ENCODE measurements around the gene SBF2.

Gene SBF2

DNA sequence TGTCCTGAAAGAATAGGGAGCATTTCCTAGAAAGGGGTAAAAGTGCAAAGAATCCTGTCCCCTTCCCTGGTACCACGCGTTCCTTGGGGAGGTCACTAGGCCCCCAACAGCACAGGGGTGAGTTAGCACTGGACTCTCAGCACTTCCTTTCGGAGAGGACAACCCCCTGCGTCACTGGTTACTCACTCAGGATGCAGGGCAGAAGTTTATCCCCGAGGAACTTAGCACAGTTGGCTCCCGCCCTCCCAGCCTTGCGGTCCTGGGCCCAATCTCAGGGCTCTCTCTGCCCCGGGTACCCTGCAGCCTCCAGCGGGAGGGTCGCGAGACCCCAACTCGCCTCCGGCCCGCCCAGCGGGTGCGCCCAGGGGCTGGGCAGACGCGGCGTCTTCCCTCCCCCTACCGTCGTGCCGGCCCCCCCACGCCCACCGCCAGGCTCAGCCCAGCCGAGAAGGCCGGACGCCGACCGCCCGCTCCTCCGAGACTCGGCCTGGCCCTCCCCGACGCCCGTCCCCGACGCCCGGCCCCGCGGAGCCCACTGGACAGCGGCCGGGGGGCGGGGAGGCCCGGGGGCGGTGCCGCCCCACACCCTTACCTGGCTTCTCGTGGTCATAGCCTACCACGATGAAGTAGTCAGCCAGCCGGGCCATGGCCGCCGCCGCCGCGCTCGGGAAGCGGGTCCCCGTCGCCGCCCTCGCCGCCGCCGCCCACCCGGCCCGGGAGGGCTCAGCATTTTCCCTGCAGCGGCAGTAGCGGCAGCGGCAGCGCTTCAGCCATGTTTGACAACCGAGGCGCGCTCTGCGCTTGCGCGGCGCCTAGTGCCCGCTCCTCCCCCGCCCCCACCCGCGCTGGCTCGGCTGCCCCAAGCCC is at the start of gene SBF2:
Gene SBF2, minus strand, starts transcription at position 797 of the 867 bp plus-strand sequence. Its CDS starts 150 bp downstream, at position 647.
- DNase-seq (ENCODE audit: extremely low spot score): peak; percentile 86
- TF ChIP-seq, protein P1, sequence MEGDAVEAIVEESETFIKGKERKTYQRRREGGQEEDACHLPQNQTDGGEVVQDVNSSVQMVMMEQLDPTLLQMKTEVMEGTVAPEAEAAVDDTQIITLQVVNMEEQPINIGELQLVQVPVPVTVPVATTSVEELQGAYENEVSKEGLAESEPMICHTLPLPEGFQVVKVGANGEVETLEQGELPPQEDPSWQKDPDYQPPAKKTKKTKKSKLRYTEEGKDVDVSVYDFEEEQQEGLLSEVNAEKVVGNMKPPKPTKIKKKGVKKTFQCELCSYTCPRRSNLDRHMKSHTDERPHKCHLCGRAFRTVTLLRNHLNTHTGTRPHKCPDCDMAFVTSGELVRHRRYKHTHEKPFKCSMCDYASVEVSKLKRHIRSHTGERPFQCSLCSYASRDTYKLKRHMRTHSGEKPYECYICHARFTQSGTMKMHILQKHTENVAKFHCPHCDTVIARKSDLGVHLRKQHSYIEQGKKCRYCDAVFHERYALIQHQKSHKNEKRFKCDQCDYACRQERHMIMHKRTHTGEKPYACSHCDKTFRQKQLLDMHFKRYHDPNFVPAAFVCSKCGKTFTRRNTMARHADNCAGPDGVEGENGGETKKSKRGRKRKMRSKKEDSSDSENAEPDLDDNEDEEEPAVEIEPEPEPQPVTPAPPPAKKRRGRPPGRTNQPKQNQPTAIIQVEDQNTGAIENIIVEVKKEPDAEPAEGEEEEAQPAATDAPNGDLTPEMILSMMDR (IDR thresholded peaks at IDR 0.05; ENCODE audit: control extremely low read depth, extremely low read depth, low read depth, missing control alignments): no peak
- ChIA-PET POLR2A (no interaction called here), CTCF (interaction anchor here (0.8 to 1.0 kb wide), 3 partner anchors 16 to 83 kb away, joined by 3 to 4 read pairs (median 3); no protein-coding TSS in a partner anchor)

DNA sequence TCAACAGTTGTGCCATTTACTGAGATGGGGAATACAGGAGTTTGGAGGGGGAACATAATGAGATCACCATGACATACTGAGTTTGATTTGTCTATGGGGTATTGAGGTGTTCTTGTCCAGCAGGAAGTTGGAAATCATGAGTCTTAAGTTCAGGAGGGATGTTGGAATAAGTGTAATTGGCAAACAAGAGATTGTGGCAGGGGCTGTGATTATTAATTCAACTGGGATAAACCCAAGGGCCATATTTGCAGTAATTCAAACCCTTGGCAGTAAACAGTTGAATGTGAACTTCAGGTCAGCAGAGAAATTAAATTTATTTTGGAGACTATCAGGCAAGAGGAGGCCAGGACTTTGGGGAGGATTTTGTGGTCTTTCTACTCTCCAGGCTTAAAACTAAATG is 44.3 kb upstream of the SBF2 start:
- CTCF ChIA-PET: interaction anchor here (0.9 to 3.6 kb wide), 3 partner anchors 12 to 28 kb away, joined by 3 to 20 read pairs (median 3); no protein-coding TSS in a partner anchor
- POLR2A ChIA-PET: no interaction called here
- DNase-seq (ENCODE audit: extremely low spot score): no peak
- TF ChIP-seq, protein P1 (IDR thresholded peaks at IDR 0.05; ENCODE audit: control extremely low read depth, extremely low read depth, low read depth, missing control alignments): no peak

DNA sequence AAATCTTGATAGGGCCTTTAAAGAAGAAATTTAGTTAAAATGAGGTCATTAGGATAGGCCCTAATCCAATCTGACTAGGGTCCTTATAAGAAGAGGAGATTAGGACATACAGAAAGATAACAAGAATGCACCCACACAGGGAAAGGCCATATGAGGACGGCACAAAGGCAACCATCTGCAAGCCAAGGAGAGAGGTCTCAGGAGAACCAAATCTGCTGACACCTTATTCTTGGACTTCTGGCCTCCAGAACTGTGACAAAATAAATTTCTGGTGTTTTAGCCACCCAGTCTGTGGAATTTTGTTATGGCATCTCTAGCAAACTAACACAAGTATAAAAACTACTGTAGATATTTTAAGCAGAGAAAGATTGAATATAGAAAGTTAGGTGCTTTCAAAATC is 39.5 kb upstream of the SBF2 start:
- ChIA-PET POLR2A (no interaction called here), CTCF (interaction anchor here (1.1 to 2.5 kb wide), 2 partner anchors 10 to 33 kb away, joined by 3 to 11 read pairs; no protein-coding TSS in a partner anchor)
- TF ChIP-seq, protein P1 (IDR thresholded peaks at IDR 0.05; ENCODE audit: control extremely low read depth, extremely low read depth, low read depth, missing control alignments): no peak
- no peak for DNase-seq (ENCODE audit: extremely low spot score)

- ChIA-PET POLR2A (no interaction called here), CTCF (interaction anchor here (1.0 to 1.4 kb wide), 2 partner anchors 124 to 363 kb away, joined by 3 read pairs; no protein-coding TSS in a partner anchor)
- TF ChIP-seq, protein P1 (IDR thresholded peaks at IDR 0.05; ENCODE audit: control extremely low read depth, extremely low read depth, low read depth, missing control alignments): no peak
- no peak for DNase-seq (ENCODE audit: extremely low spot score)
Measured at GRCh38 chr11:10331548-10332289, 37.7 kb upstream of the SBF2 start.

GRCh38 chr11:10329935-10330334 is 35.9 kb upstream of the SBF2 start:
- CTCF ChIA-PET: interaction anchor here (1.7 to 3.5 kb wide), 2 partner anchors 12 to 46 kb away, joined by 3 to 11 read pairs; no protein-coding TSS in a partner anchor
- POLR2A ChIA-PET: no interaction called here
- DNase-seq (ENCODE audit: extremely low spot score): no peak
- TF ChIP-seq, protein P1 (IDR thresholded peaks at IDR 0.05; ENCODE audit: control extremely low read depth, extremely low read depth, low read depth, missing control alignments): no peak

DNA sequence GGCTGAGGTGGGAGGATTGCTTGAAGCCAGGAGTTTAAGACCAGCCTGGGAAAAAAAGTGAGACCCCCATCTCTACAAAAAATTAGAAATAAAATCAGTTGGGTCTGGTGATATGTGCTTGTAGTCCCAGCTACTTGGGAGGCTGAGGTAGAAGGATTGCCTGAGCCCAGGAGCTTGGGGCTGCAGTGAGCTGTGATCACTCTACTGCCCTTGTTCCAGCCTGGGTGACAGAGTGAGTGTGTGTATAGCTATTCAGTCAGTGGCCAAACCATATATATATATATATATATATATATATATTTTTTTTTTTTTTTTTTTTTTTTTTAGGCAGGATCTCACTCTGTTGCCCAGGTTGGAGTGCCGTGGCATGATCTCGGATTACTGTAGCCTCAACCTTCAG is 35.3 kb upstream of the SBF2 start:
- ChIA-PET POLR2A (no interaction called here), CTCF (interaction anchor here (1.2 to 4.5 kb wide), 6 partner anchors 12 to 122 kb away, joined by 3 to 25 read pairs (median 4); no protein-coding TSS in a partner anchor)
- TF ChIP-seq, protein P1 (IDR thresholded peaks at IDR 0.05; ENCODE audit: control extremely low read depth, extremely low read depth, low read depth, missing control alignments): no peak
- no peak for DNase-seq (ENCODE audit: extremely low spot score)

Data from GM10248 (cell line).